ENCODE data around the gene HERC3.

The HERC3 gene

GRCh38 chr4:88755454-88755853 lies 163.2 kb downstream of the HERC3 start:
- Histone ChIP-seq H4K91ac (ENCODE audit: low read depth, low read length) (no peak overlapping the region), H3K79me1 (ENCODE audit: low read length) (no peaks in the 10 kb centered on the region), H3K4ac (ENCODE audit: low read depth, low read length) (no peak overlapping the region), H2BK12ac (ENCODE audit: low read length) (no peak overlapping the region), H3K27me3 (ENCODE audit: insufficient read depth, low read length) (no peaks in the 10 kb centered on the region), H3K14ac (ENCODE audit: low read length) (no peak overlapping the region), H3K4me3 (ENCODE audit: low read depth, low read length) (no peak overlapping the region), H3K9ac (ENCODE audit: low read length) (no peak overlapping the region), H2AFZ (ENCODE audit: insufficient read depth, low read length, poor library complexity) (no peak overlapping the region), H2AK5ac (ENCODE audit: low read length) (no peak overlapping the region), H3K36me3 (ENCODE audit: control insufficient read depth in 1 of 2, insufficient read depth in 2 of 2, low read length in 2 of 2) (no peaks in the 10 kb centered on the region), H3K79me2 (ENCODE audit: control insufficient read depth, insufficient read depth, low read length, poor library complexity) (no peaks in the 10 kb centered on the region), H2BK120ac (ENCODE audit: insufficient read depth, low read length, poor library complexity) (no peak overlapping the region), H3K23ac (ENCODE audit: low read length) (no peak overlapping the region), H3K27ac (ENCODE audit: low read depth, low read length) (no peak overlapping the region), H3K4me2 (ENCODE audit: low read length) (no peak overlapping the region), H3K9me3 (ENCODE audit: insufficient read depth, low read depth, low read length) (no peaks in the 10 kb centered on the region), H3K18ac (ENCODE audit: low read length) (no peak overlapping the region), H3K4me1 (ENCODE audit: control insufficient read depth in 1 of 2, insufficient read depth in 2 of 2, low read length in 2 of 2) (peaks cover 7 to 10% of the 10 kb centered on the region in 2 experiments), H2BK5ac (ENCODE audit: low read depth, low read length, poor library complexity) (no peak overlapping the region), H4K8ac (ENCODE audit: low read depth, low read length) (no peak overlapping the region), H4K12ac (ENCODE audit: low read depth, low read length) (no peak overlapping the region)
- no peak for DNase-seq
- WGBS (ENCODE audit: extremely low coverage, insufficient coverage, insufficient read length) = no CpG with 5 or more reads among the region's 1 CpG

GRCh38 chr4:88756149-88756548 lies 163.9 kb downstream of the HERC3 start:
- Histone ChIP-seq H3K79me1 (ENCODE audit: low read length) (no peaks in the 10 kb centered on the region), H3K9me3 (ENCODE audit: insufficient read depth, low read depth, low read length) (no peaks in the 10 kb centered on the region), H3K14ac (ENCODE audit: low read length) (no peak overlapping the region), H4K12ac (ENCODE audit: low read depth, low read length) (no peak overlapping the region), H4K8ac (ENCODE audit: low read depth, low read length) (no peak overlapping the region), H3K23ac (ENCODE audit: low read length) (no peak overlapping the region), H2BK120ac (ENCODE audit: insufficient read depth, low read length, poor library complexity) (no peak overlapping the region), H3K4me3 (ENCODE audit: low read depth, low read length) (no peak overlapping the region), H2BK5ac (ENCODE audit: low read depth, low read length, poor library complexity) (no peak overlapping the region), H3K36me3 (ENCODE audit: control insufficient read depth in 1 of 2, insufficient read depth in 2 of 2, low read length in 2 of 2) (no peaks in the 10 kb centered on the region), H2BK12ac (ENCODE audit: low read length) (no peak overlapping the region), H3K9ac (ENCODE audit: low read length) (no peak overlapping the region), H3K18ac (ENCODE audit: low read length) (no peak overlapping the region), H3K79me2 (ENCODE audit: control insufficient read depth, insufficient read depth, low read length, poor library complexity) (no peaks in the 10 kb centered on the region), H3K4me1 (ENCODE audit: control insufficient read depth in 1 of 2, insufficient read depth in 2 of 2, low read length in 2 of 2) (peaks cover 7 to 10% of the 10 kb centered on the region in 2 experiments), H3K27ac (ENCODE audit: low read depth, low read length) (no peak overlapping the region), H3K27me3 (ENCODE audit: insufficient read depth, low read length) (no peaks in the 10 kb centered on the region), H2AK5ac (ENCODE audit: low read length) (no peak overlapping the region), H3K4me2 (ENCODE audit: low read length) (no peak overlapping the region), H2AFZ (ENCODE audit: insufficient read depth, low read length, poor library complexity) (no peak overlapping the region), H4K91ac (ENCODE audit: low read depth, low read length) (no peak overlapping the region), H3K4ac (ENCODE audit: low read depth, low read length) (no peak overlapping the region)
- no CpG with 5 or more reads among the region's 5 CpGs for WGBS (ENCODE audit: extremely low coverage, insufficient coverage, insufficient read length)
- DNase-seq = no peak

- Histone ChIP-seq H3K79me1 (ENCODE audit: low read length) (no peaks in the 10 kb centered on the region), H3K4ac (ENCODE audit: low read depth, low read length) (no peak overlapping the region), H3K18ac (ENCODE audit: low read length) (no peak overlapping the region), H2AFZ (ENCODE audit: insufficient read depth, low read length, poor library complexity) (no peak overlapping the region), H2BK5ac (ENCODE audit: low read depth, low read length, poor library complexity) (no peak overlapping the region), H2BK12ac (ENCODE audit: low read length) (no peak overlapping the region), H4K91ac (ENCODE audit: low read depth, low read length) (no peak overlapping the region), H2AK5ac (ENCODE audit: low read length) (no peak overlapping the region), H3K23ac (ENCODE audit: low read length) (no peak overlapping the region), H3K27me3 (ENCODE audit: insufficient read depth, low read length) (no peaks in the 10 kb centered on the region), H3K36me3 (ENCODE audit: control insufficient read depth in 1 of 2, insufficient read depth in 2 of 2, low read length in 2 of 2) (no peaks in the 10 kb centered on the region), H3K4me1 (ENCODE audit: control insufficient read depth in 1 of 2, insufficient read depth in 2 of 2, low read length in 2 of 2) (peaks cover 8 to 12% of the 10 kb centered on the region in 2 experiments), H2BK120ac (ENCODE audit: insufficient read depth, low read length, poor library complexity) (no peak overlapping the region), H3K14ac (ENCODE audit: low read length) (no peak overlapping the region), H4K8ac (ENCODE audit: low read depth, low read length) (no peak overlapping the region), H3K4me3 (ENCODE audit: low read depth, low read length) (no peak overlapping the region), H3K79me2 (ENCODE audit: control insufficient read depth, insufficient read depth, low read length, poor library complexity) (no peaks in the 10 kb centered on the region), H4K12ac (ENCODE audit: low read depth, low read length) (no peak overlapping the region), H3K27ac (ENCODE audit: low read depth, low read length) (no peak overlapping the region), H3K4me2 (ENCODE audit: low read length) (no peak overlapping the region), H3K9me3 (ENCODE audit: insufficient read depth, low read depth, low read length) (no peaks in the 10 kb centered on the region), H3K9ac (ENCODE audit: low read length) (no peak overlapping the region)
- no peak for DNase-seq
Measured at GRCh38 chr4:88757067-88757466, 164.8 kb downstream of the HERC3 start.

GRCh38 chr4:88757776-88758175 lies 165.5 kb downstream of the HERC3 start:
- WGBS (ENCODE audit: extremely low coverage, insufficient coverage, insufficient read length) = no CpG with 5 or more reads among the region's 6 CpGs
- Histone ChIP-seq H3K4me2 (ENCODE audit: low read length) (no peak overlapping the region), H3K36me3 (ENCODE audit: control insufficient read depth in 1 of 2, insufficient read depth in 2 of 2, low read length in 2 of 2) (no peaks in the 10 kb centered on the region), H3K18ac (ENCODE audit: low read length) (no peak overlapping the region), H2BK5ac (ENCODE audit: low read depth, low read length, poor library complexity) (no peak overlapping the region), H4K8ac (ENCODE audit: low read depth, low read length) (no peak overlapping the region), H3K14ac (ENCODE audit: low read length) (no peak overlapping the region), H2AK5ac (ENCODE audit: low read length) (no peak overlapping the region), H2AFZ (ENCODE audit: insufficient read depth, low read length, poor library complexity) (no peak overlapping the region), H4K91ac (ENCODE audit: low read depth, low read length) (no peak overlapping the region), H2BK120ac (ENCODE audit: insufficient read depth, low read length, poor library complexity) (no peak overlapping the region), H2BK12ac (ENCODE audit: low read length) (no peak overlapping the region), H3K23ac (ENCODE audit: low read length) (no peak overlapping the region), H3K27me3 (ENCODE audit: insufficient read depth, low read length) (no peaks in the 10 kb centered on the region), H3K27ac (ENCODE audit: low read depth, low read length) (no peak overlapping the region), H3K79me2 (ENCODE audit: control insufficient read depth, insufficient read depth, low read length, poor library complexity) (no peaks in the 10 kb centered on the region), H4K12ac (ENCODE audit: low read depth, low read length) (no peak overlapping the region), H3K9me3 (ENCODE audit: insufficient read depth, low read depth, low read length) (peaks cover 2% of the 10 kb centered on the region), H3K4me3 (ENCODE audit: low read depth, low read length) (no peak overlapping the region), H3K4ac (ENCODE audit: low read depth, low read length) (no peak overlapping the region), H3K4me1 (ENCODE audit: control insufficient read depth in 1 of 2, insufficient read depth in 2 of 2, low read length in 2 of 2) (peaks cover 12 to 17% of the 10 kb centered on the region in 2 experiments), H3K9ac (ENCODE audit: low read length) (no peak overlapping the region), H3K79me1 (ENCODE audit: low read length) (peaks cover 3% of the 10 kb centered on the region)
- no peak for DNase-seq

Measured in trophoblast cell (in vitro differentiated cells and primary cell).